HG03196 (cell line): ENCODE results near the gene TSPYL2.
A peak's percentile ranks its signal among the peaks of the same experiment; 100 is the strongest.

ENCODE experiments used
- ATAC-seq: cut with Tn5 transposase; IDR thresholded peaks from one replicate; pipeline ENCODE4 v1.9.1; 2021; ENCODE audit not compliant: unreplicated experiment

The TSPYL2 gene

GRCh38 chrX:53081925-53082772, at the start of gene TSPYL2:
Gene TSPYL2, plus strand, starts transcription at chrX:53082367. Its CDS starts 132 bp downstream, at chrX:53082499.
- ATAC-seq = peak; percentile 92

- no peak for ATAC-seq
Observed at GRCh38 chrX:53036149-53036548, 46.0 kb upstream of the TSPYL2 start.

- ATAC-seq = no peak
Observed at GRCh38 chrX:53039236-53039635, 42.9 kb upstream of the TSPYL2 start.

GRCh38 chrX:53044995-53045394, 37.2 kb upstream of the TSPYL2 start:
- no peak for ATAC-seq

- no peak for ATAC-seq
Observed at GRCh38 chrX:53047228-53047627, 34.9 kb upstream of the TSPYL2 start.

GRCh38 chrX:53048169-53049126, 33.7 kb upstream of the TSPYL2 start, which contains the start of gene GPR173:
Gene GPR173, plus strand, starts transcription at chrX:53048789. Its CDS starts 27,833 bp downstream, at chrX:53076622.
- no peak for ATAC-seq

GRCh38 chrX:53049127-53049517, 33.0 kb upstream of the TSPYL2 start:
- ATAC-seq = no peak

- ATAC-seq = no peak
Observed at GRCh38 chrX:53050841-53051240, 31.3 kb upstream of the TSPYL2 start.

- ATAC-seq = no peak
Observed at GRCh38 chrX:53055244-53055849, 26.8 kb upstream of the TSPYL2 start.

- ATAC-seq = no peak
Observed at GRCh38 chrX:53056292-53056691, 25.9 kb upstream of the TSPYL2 start.

GRCh38 chrX:53065104-53065503, 17.1 kb upstream of the TSPYL2 start:
- no peak for ATAC-seq

GRCh38 chrX:53071064-53071463, 11.1 kb upstream of the TSPYL2 start:
- ATAC-seq = no peak

GRCh38 chrX:53071604-53072417, 10.4 kb upstream of the TSPYL2 start:
- peak; percentile 93 for ATAC-seq

- no peak for ATAC-seq
Observed at GRCh38 chrX:53072418-53073114, 9.6 kb upstream of the TSPYL2 start.

GRCh38 chrX:53073115-53073586, 9.0 kb upstream of the TSPYL2 start:
- no peak for ATAC-seq

- ATAC-seq = no peak
Observed at GRCh38 chrX:53075011-53075410, 7.2 kb upstream of the TSPYL2 start.

GRCh38 chrX:53076671-53077070, 5.5 kb upstream of the TSPYL2 start:
- no peak for ATAC-seq

- ATAC-seq = no peak
Observed at GRCh38 chrX:53077207-53078197, 4.7 kb upstream of the TSPYL2 start.
